WTC11 (cell line): ENCODE measurements around the gene ASIC2. TPM values are rescaled to one million over a fixed set of nuclear protein-coding genes. Genes with fewer than 3 reads are reported as not detected.

Experiments
- ATAC-seq: fragments of 200-7000 bp; cut with Tn5 transposase; 2 replicates; pipeline ENCODE4 v1.10.0; 2021; ENCODE audit warnings: mild to moderate bottlenecking, moderate library complexity
- CTCF ChIA-PET: fragments of 300-600 bp; sonication (Branson Sonifier 250); formaldehyde crosslinking; loops from one replicate; lab custom pipeline; 2021; ENCODE audit warnings: antibody characterized with exemption; lab: Charles Lee
- POLR2A ChIA-PET: fragments of 350-600 bp; sonication (Branson Sonifier 250); formaldehyde crosslinking; loops from one replicate; lab custom pipeline; 2021; ENCODE audit warnings: antibody characterized with exemption; lab: Charles Lee
- DNase-seq: peaks from one replicate; pipeline ENCODE4 v3.0.0; 2021; ENCODE audit warnings: low spot score
- H3K27ac Mint-ChIP-seq: 2 replicates; pipeline ENCODE4 v1.8.0; 2021; ENCODE audit warnings: mixed read lengths
- H3K27me3 Mint-ChIP-seq: 2 replicates; pipeline ENCODE4 v1.8.0; 2021; ENCODE audit warnings: low read depth, mild to moderate bottlenecking, moderate library complexity, mixed read lengths
- H3K36me3 Mint-ChIP-seq: 2 replicates; pipeline ENCODE4 v1.8.0; 2021; ENCODE audit warnings: mixed read lengths
- H3K4me1 Mint-ChIP-seq: 2 replicates; pipeline ENCODE4 v1.8.0; 2022; ENCODE audit warnings: mixed read lengths
- H3K4me3 Mint-ChIP-seq: 2 replicates; pipeline ENCODE4 v1.8.0; 2021; ENCODE audit warnings: mild to moderate bottlenecking, moderate library complexity, mixed read lengths
- H3K9me3 Mint-ChIP-seq: 2 replicates; pipeline ENCODE4 v1.8.0; 2021; ENCODE audit warnings: mixed read lengths
- AR ChIP-seq: fragments of 250-450 bp; sonication (Bioruptor Pico); IDR thresholded peaks from 2 replicates; pipeline ENCODE4 v1.9.0; 2021; ENCODE audit warnings: mild to moderate bottlenecking
- ATF3 ChIP-seq: sonication (generic); formaldehyde crosslinking; conservative IDR thresholded peaks from 2 replicates; pipeline ENCODE4 v1.8.1; 2022; ENCODE audit warnings: mild to moderate bottlenecking, missing genetic modification reagents
- E2F1 ChIP-seq: sonication (generic); formaldehyde crosslinking; IDR thresholded peaks from 2 replicates; pipeline ENCODE4 v1.8.0; 2022; ENCODE audit warnings: mild to moderate bottlenecking, missing genetic modification reagents
- EMX1 ChIP-seq: fragments of 250-450 bp; sonication (Bioruptor Pico); IDR thresholded peaks from 2 replicates; pipeline ENCODE4 v1.8.0; 2021; ENCODE audit warnings: mild to moderate bottlenecking
- ETV6 ChIP-seq: sonication (generic); formaldehyde crosslinking; IDR thresholded peaks from 2 replicates; pipeline ENCODE4 v1.8.1; 2022; ENCODE audit warnings: mild to moderate bottlenecking, missing genetic modification reagents
- GRHL2 ChIP-seq: fragments of 250-450 bp; sonication (Bioruptor Pico); IDR thresholded peaks from 2 replicates; pipeline ENCODE4 v1.8.0; 2022; ENCODE audit warnings: mild to moderate bottlenecking, moderate library complexity; ENCODE audit not compliant: insufficient replicate concordance, severe bottlenecking
- MLX ChIP-seq: sonication (generic); formaldehyde crosslinking; IDR thresholded peaks from 2 replicates; pipeline ENCODE4 v1.8.1; 2023; ENCODE audit warnings: mild to moderate bottlenecking, missing genetic modification reagents, moderate library complexity
- MXD4 ChIP-seq: fragments of 250-450 bp; sonication (Bioruptor Pico); IDR thresholded peaks from 2 replicates; pipeline ENCODE4 v1.8.0; 2021; ENCODE audit warnings: mild to moderate bottlenecking, moderate library complexity, borderline replicate concordance
- NR1H2 ChIP-seq: sonication (generic); formaldehyde crosslinking; IDR thresholded peaks from 2 replicates; pipeline ENCODE4 v1.9.0; 2021; ENCODE audit warnings: mild to moderate bottlenecking, moderate library complexity, missing genetic modification reagents
- OVOL2 ChIP-seq: fragments of 250-450 bp; sonication (Bioruptor Pico); IDR thresholded peaks from 2 replicates; pipeline ENCODE4 v1.9.0; 2021; ENCODE audit warnings: mild to moderate bottlenecking, borderline replicate concordance
- RELA ChIP-seq: sonication (generic); formaldehyde crosslinking; IDR thresholded peaks from 2 replicates; pipeline ENCODE4 v1.8.1; 2022; ENCODE audit warnings: missing genetic modification reagents, mild to moderate bottlenecking, borderline replicate concordance
- TEAD1 ChIP-seq: sonication (generic); formaldehyde crosslinking; IDR thresholded peaks from 2 replicates; pipeline ENCODE4 v1.8.0; 2022; ENCODE audit warnings: mild to moderate bottlenecking, missing genetic modification reagents
- ZMAT4 ChIP-seq: fragments of 250-450 bp; sonication (Bioruptor Pico); IDR thresholded peaks from 2 replicates; pipeline ENCODE4 v1.9.0; 2021; ENCODE audit warnings: mild to moderate bottlenecking
- ZNF281 ChIP-seq: sonication (generic); formaldehyde crosslinking; IDR thresholded peaks from 2 replicates; pipeline ENCODE4 v1.8.0; 2023; ENCODE audit warnings: mild to moderate bottlenecking, missing genetic modification reagents
- ZNF416 ChIP-seq: fragments of 250-450 bp; sonication (Bioruptor Pico); IDR thresholded peaks from 2 replicates; pipeline ENCODE4 v1.9.0; 2021; ENCODE audit warnings: mild to moderate bottlenecking, inconsistent platforms
- total RNA-seq: library from RNA; stranded (reverse); gene quantifications from 3 replicates; pipeline ENCODE4 v1.2.3, GENCODE V29; 2021

Gene ASIC2
- total RNA-seq, 1 experiment from 2014 or later, result 2.7 TPM

- no peaks in the 10 kb centered on the region for H3K9me3 Mint-ChIP-seq
These were observed 30.6 kb downstream of the ASIC2 start for GRCh38 chr17:33262266-33263123.

GRCh38 chr17:33261820-33262219 lies 31.3 kb downstream of the ASIC2 start:
- H3K4me1 Mint-ChIP-seq, result peaks cover 22% of the 10 kb centered on the region
- no peaks in the 10 kb centered on the region; the same call in 1 of the 2 replicates for H3K27me3 Mint-ChIP-seq
- ChIA-PET CTCF (interaction anchor here (1.4 kb wide), 1 partner anchor 59 kb away, joined by 5 read pairs; no protein-coding TSS in a partner anchor), POLR2A (no interaction called here)
- ATAC-seq (no peak), DNase-seq (no peak)
- no peaks in the 10 kb centered on the region for H3K9me3 Mint-ChIP-seq
- TF ChIP-seq AR, result no peak
- TF ChIP-seq MXD4, result no peak
- no peak for TF ChIP-seq ZNF281 (CRISPR knock-in tag)
- TF ChIP-seq MLX (CRISPR knock-in tag), result no peak
- no peak for TF ChIP-seq TEAD1 (CRISPR knock-in tag)
- no peak for TF ChIP-seq GRHL2
- TF ChIP-seq EMX1 (CRISPR knock-in tag), result no peak
- no peak for TF ChIP-seq E2F1 (CRISPR knock-in tag)
- no peak for TF ChIP-seq RELA (CRISPR knock-in tag)
- no peak for TF ChIP-seq ATF3 (CRISPR knock-in tag)
- TF ChIP-seq ZNF416 (CRISPR knock-in tag), result no peak
- TF ChIP-seq OVOL2 (CRISPR knock-in tag), result no peak
- no peak for TF ChIP-seq NR1H2 (CRISPR knock-in tag)
- no peak overlapping the region for H3K4me3 Mint-ChIP-seq
- H3K36me3 Mint-ChIP-seq, result no peaks in the 10 kb centered on the region
- H3K27ac Mint-ChIP-seq, result no peak overlapping the region

More at GRCh38 chr17:33262266-33263123, 30.6 kb downstream of the ASIC2 start:
- ATAC-seq, result no peak
- Mint-ChIP-seq H3K4me1 (peaks cover 22% of the 10 kb centered on the region), H3K4me3 (no peak overlapping the region), H3K27ac (no peak overlapping the region), H3K36me3 (no peaks in the 10 kb centered on the region), H3K27me3 (no peaks in the 10 kb centered on the region; the same call in 1 of the 2 replicates)
- TF ChIP-seq ETV6 (CRISPR knock-in tag), result no peak
- TF ChIP-seq MXD4, result no peak
- TF ChIP-seq ZMAT4 (CRISPR knock-in tag), result no peak
- POLR2A ChIA-PET, result no interaction called here
- no peak for DNase-seq
- CTCF ChIA-PET, result no interaction called here
